Kidney capillary endothelial cell (primary cell): ENCODE data around the gene SP6.

Source experiments
- DNase-seq: peaks from one replicate; pipeline ENCODE4 v3.0.0-alpha.2; 2018; ENCODE audit warnings: low spot score

The SP6 gene

GRCh38 chr17:47811709-47812108, 39.3 kb downstream of the SP6 start:
- no peak for DNase-seq

- DNase-seq = no peak
Observed at GRCh38 chr17:47810901-47811635, 39.9 kb downstream of the SP6 start.

GRCh38 chr17:47810200-47810821, 40.7 kb downstream of the SP6 start:
- DNase-seq = peak; percentile 38

GRCh38 chr17:47808830-47809480, 42.0 kb downstream of the SP6 start:
- no peak for DNase-seq

GRCh38 chr17:47808036-47808829, 42.7 kb downstream of the SP6 start:
- no peak for DNase-seq

- DNase-seq = no peak
Observed at GRCh38 chr17:47807421-47807820, 43.5 kb downstream of the SP6 start.

GRCh38 chr17:47806913-47807255, 44.1 kb downstream of the SP6 start:
- DNase-seq = no peak

GRCh38 chr17:47806026-47806912, 44.7 kb downstream of the SP6 start:
- no peak for DNase-seq

GRCh38 chr17:47804461-47804860, 46.5 kb downstream of the SP6 start:
- DNase-seq = no peak

GRCh38 chr17:47803751-47804150, 47.2 kb downstream of the SP6 start:
- no peak for DNase-seq

- DNase-seq = no peak
Observed at GRCh38 chr17:47803201-47803600, 47.8 kb downstream of the SP6 start.

- DNase-seq = no peak
Observed at GRCh38 chr17:47802341-47803022, 48.5 kb downstream of the SP6 start.

GRCh38 chr17:47801906-47802305, 49.1 kb downstream of the SP6 start:
- no peak for DNase-seq

GRCh38 chr17:47801176-47801765, 49.7 kb downstream of the SP6 start:
- no peak for DNase-seq

- no peak for DNase-seq
Observed at GRCh38 chr17:47800686-47801085, 50.3 kb downstream of the SP6 start.

- DNase-seq = no peak
Observed at GRCh38 chr17:47797797-47798196, 53.2 kb downstream of the SP6 start.
